Common myeloid progenitor, CD34-positive (primary cell): Measurements from ENCODE around the gene DENND5A.

Source experiments
- CTCF ChIA-PET: fragments of 350-600 bp; sonication (Branson Sonifier 250); formaldehyde crosslinking; loops from one replicate; lab custom pipeline; 2021; ENCODE audit warnings: antibody characterized with exemption; lab: Charles Lee
- POLR2A ChIA-PET: fragments of 350-600 bp; sonication (Branson Sonifier 250); formaldehyde crosslinking; loops from one replicate; lab custom pipeline; 2021; ENCODE audit warnings: antibody characterized with exemption; lab: Charles Lee
- DNase-seq, 3 donors: peaks; one replicate each; pipeline versions ENCODE4 v3.0.0 to v3.0.0-alpha.2; 2013
- H3K27ac ChIP-seq, 2 experiments: 1 replicate in 1 of 2; 2 replicates in 1 of 2; pipeline ENCODE4 v1.7.0; 2013; ENCODE audit warnings: inconsistent platforms in 2 of 2, low read length in 2 of 2, mild to moderate bottlenecking in 2 of 2, low read depth in 1 of 2, moderate library complexity in 1 of 2; ENCODE audit not compliant: severe bottlenecking in 2 of 2, insufficient read depth in 1 of 2, poor library complexity in 1 of 2
- H3K27me3 ChIP-seq, 5 experiments: replicated peaks in 2 of 5; 1 replicate in 3 of 5; 2 replicates in 2 of 5; pipeline versions ENCODE4 v1.6.1 to v1.7.0; 2013; ENCODE audit warnings: low read length in 4 of 5, mild to moderate bottlenecking in 2 of 5, moderate library complexity in 2 of 5, inconsistent platforms in 1 of 5; ENCODE audit not compliant: insufficient read depth in 5 of 5, control insufficient read depth in 4 of 5
- H3K36me3 ChIP-seq, 4 experiments: 1 replicate in 2 of 4; 2 replicates in 2 of 4; pipeline versions ENCODE4 v1.6.1 to v1.7.0; 2013; ENCODE audit warnings: low read length in 3 of 4, control low read depth in 1 of 4, mild to moderate bottlenecking in 1 of 4; ENCODE audit not compliant: control insufficient read depth in 4 of 4, insufficient read depth in 4 of 4
- H3K4me1 ChIP-seq, 4 experiments: 1 replicate in 3 of 4; 2 replicates in 1 of 4; pipeline versions ENCODE4 v1.6.1 to v1.7.1; 2013; ENCODE audit warnings: low read length in 3 of 4, mild to moderate bottlenecking in 3 of 4, control low read depth in 1 of 4, inconsistent platforms in 1 of 4, moderate library complexity in 1 of 4; ENCODE audit not compliant: control insufficient read depth in 4 of 4, insufficient read depth in 4 of 4; ENCODE audit errors: control extremely low read depth in 1 of 4
- H3K4me3 ChIP-seq, 7 experiments: 1 replicate in 4 of 7; 2 replicates in 3 of 7; pipeline versions ENCODE4 v1.5.1 to v1.7.0; 2013; ENCODE audit warnings: mild to moderate bottlenecking in 7 of 7, low read length in 6 of 7, moderate library complexity in 6 of 7, inconsistent platforms in 2 of 7, low read depth in 2 of 7, control low read depth in 1 of 7; ENCODE audit not compliant: insufficient read depth in 4 of 7, control insufficient read depth in 1 of 7; ENCODE audit errors: extremely low read depth in 1 of 7
- H3K9me3 ChIP-seq, 5 experiments: 1 replicate in 4 of 5; 2 replicates in 1 of 5; pipeline versions ENCODE4 v1.6.1 to v1.7.1; 2013; ENCODE audit warnings: low read length in 4 of 5, mild to moderate bottlenecking in 2 of 5, inconsistent platforms in 1 of 5, low read depth in 1 of 5, moderate library complexity in 1 of 5; ENCODE audit not compliant: control insufficient read depth in 4 of 5, insufficient read depth in 2 of 5; ENCODE audit errors: control extremely low read depth in 1 of 5
- WGBS: methylation state at CpG from one replicate; pipeline ENCODE4 v1.1.5; 2013; ENCODE audit not compliant: insufficient coverage; 5-methylcytosine and 5-hydroxymethylcytosine counted together

The DENND5A gene

GRCh38 chr11:9118277-9118676 is 146.9 kb downstream of the DENND5A start:
- H3K27me3 ChIP-seq, result no peaks in the 10 kb centered on the region
- peaks cover 0 to 5% (median 0%) of the 10 kb centered on the region in 5 experiments for H3K9me3 ChIP-seq
- no peak overlapping the region for H3K4me3 ChIP-seq
- H3K27ac ChIP-seq, result no peak overlapping the region
- WGBS, result no CpG with 5 or more reads among the region's 2 CpGs
- peaks cover 0 to 2% (median 0%) of the 10 kb centered on the region in 4 experiments for H3K36me3 ChIP-seq
- H3K4me1 ChIP-seq, result no peaks in the 10 kb centered on the region
- ChIA-PET POLR2A (no interaction called here), CTCF (interaction anchor here (1.3 kb wide), 1 partner anchor 23 kb away, joined by 3 read pairs; no protein-coding TSS in a partner anchor)
- DNase-seq, result peak in 1 of 3 donors; percentile 8

GRCh38 chr11:9112075-9112474 is 153.1 kb downstream of the DENND5A start:
- POLR2A ChIA-PET, result no interaction called here
- Histone ChIP-seq H3K27me3 (no peaks in the 10 kb centered on the region), H3K36me3 (peaks cover 0 to 2% (median 0%) of the 10 kb centered on the region in 4 experiments), H3K9me3 (peaks cover 0 to 19% (median 6%) of the 10 kb centered on the region in 5 experiments), H3K4me1 (no peaks in the 10 kb centered on the region), H3K4me3 (no peak overlapping the region), H3K27ac (no peak overlapping the region)
- WGBS, result 100% methylated on average over 1 of the region's 2 CpGs
- CTCF ChIA-PET, result interaction anchor here (1.7 kb wide), 1 partner anchor 14 kb away, joined by 4 read pairs; no protein-coding TSS in a partner anchor
- no peak for DNase-seq

DNA sequence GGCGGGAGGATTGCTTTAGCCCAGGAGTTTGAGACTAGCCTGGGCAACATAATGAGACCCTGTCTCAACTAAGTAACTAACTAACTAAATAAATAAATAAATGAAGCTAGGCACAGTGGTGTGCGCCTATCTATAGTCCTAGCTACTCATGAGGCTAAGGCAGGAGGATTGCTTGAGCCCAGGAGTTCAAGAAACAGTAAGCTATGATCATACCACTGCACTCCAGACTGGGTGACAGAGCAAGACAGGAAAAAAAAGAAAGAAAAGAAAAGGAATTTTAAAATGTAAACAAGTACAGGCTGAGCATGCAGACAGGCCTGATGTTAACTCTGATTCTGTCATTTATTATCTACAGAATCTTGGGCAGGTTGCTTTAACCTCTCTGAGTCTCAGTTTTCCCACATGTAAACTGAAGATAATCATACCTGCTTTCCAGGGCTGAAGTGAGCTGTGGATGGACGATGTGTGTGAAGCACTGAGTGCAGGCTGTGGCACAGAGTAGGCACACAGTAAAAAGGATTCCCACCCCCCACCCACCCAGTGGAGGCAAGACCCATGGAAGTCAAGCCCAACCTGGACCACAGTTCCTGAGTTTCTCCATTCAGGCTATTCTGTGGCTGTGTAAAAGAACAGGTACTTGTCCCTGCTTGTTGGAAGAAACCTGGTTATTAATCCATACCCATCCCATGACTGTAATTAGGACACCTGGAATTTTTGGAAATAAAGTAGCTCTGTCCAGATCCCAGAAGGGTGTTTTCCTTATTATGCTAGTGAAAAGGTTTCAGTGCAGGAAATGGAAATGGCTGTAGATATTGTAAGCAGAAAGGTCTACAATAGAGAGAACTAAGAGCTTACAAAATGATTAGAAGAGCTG is 155.1 kb downstream of the DENND5A start:
- POLR2A ChIA-PET, result interaction anchor here (0.6 kb wide), 2 partner anchors 12 to 198 kb away, joined by 3 to 5 read pairs; no protein-coding TSS in a partner anchor
- Histone ChIP-seq H3K27me3 (no peaks in the 10 kb centered on the region), H3K4me1 (no peaks in the 10 kb centered on the region), H3K27ac (no peak overlapping the region), H3K36me3 (no peaks in the 10 kb centered on the region), H3K4me3 (no peak overlapping the region), H3K9me3 (peaks cover 0 to 19% (median 6%) of the 10 kb centered on the region in 5 experiments)
- 100% methylated on average over 1 of the region's 3 CpGs for WGBS
- CTCF ChIA-PET, result interaction anchor here (0.9 to 1.9 kb wide), 5 partner anchors 12 to 27 kb away, joined by 4 to 7 read pairs (median 4); no protein-coding TSS in a partner anchor
- no peak for DNase-seq

- no peak for DNase-seq
- peaks cover 0 to 5% (median 2%) of the 10 kb centered on the region in 4 experiments for H3K4me1 ChIP-seq
- POLR2A ChIA-PET, result interaction anchor here (0.5 kb wide), 1 partner anchor 31 kb away, joined by 3 read pairs; no protein-coding TSS in a partner anchor
- CTCF ChIA-PET, result interaction anchor here (0.8 to 1.6 kb wide), 2 partner anchors 9 to 12 kb away, joined by 3 to 5 read pairs; no protein-coding TSS in a partner anchor
- H3K27ac ChIP-seq, result no peak overlapping the region
- no peak overlapping the region for H3K4me3 ChIP-seq
- H3K27me3 ChIP-seq, result no peaks in the 10 kb centered on the region
- 97% methylated on average over 7 of the region's 7 CpGs for WGBS
- H3K36me3 ChIP-seq, result no peaks in the 10 kb centered on the region
- H3K9me3 ChIP-seq, result no peaks in the 10 kb centered on the region
Observed at GRCh38 chr11:9104580-9104979, 160.6 kb downstream of the DENND5A start.

DNA sequence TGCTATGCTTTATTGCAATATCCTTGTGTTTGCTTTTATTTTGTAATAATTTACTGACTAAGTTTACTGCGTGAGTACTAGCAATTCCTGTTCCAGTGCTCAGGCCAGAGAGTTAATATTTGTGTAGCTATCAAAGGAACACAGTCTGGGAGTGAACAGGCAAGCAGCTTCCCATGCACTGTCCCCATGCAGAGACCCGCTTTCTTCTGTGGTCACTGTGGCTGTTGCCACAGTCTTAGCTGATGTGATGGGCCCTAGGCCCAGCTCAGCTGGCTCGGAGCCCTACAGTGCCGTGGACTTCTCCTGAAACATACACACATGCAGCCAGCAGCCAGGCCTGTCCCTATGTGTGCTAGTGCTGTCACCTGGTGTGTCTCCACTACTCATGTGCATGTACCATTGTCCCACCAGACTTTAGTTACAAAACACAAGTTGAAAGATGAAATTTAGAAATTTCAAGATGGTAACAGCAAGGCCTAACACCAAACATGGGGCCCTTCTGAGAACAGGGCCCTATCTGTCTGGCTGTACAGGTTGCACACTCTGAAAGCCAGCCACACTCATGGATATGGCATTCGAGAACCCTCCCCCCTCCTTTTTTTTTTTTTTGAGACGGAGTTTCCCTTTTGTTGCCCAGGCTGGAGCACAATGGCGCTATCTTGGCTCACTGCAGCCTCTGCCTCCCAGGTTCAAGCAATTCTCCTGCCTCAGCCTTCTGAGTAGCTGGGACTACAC is 161.4 kb downstream of the DENND5A start:
- WGBS, result 98% methylated on average over 6 of the region's 7 CpGs
- no peak overlapping the region for H3K4me3 ChIP-seq
- H3K36me3 ChIP-seq, result no peaks in the 10 kb centered on the region
- no peak for DNase-seq
- CTCF ChIA-PET, result interaction anchor here (0.9 to 1.6 kb wide), 3 partner anchors 9 to 91 kb away, joined by 3 to 5 read pairs (median 3); no protein-coding TSS in a partner anchor
- peaks cover 0 to 8% (median 2%) of the 10 kb centered on the region in 4 experiments for H3K4me1 ChIP-seq
- POLR2A ChIA-PET, result no interaction called here
- no peak overlapping the region for H3K27ac ChIP-seq
- no peaks in the 10 kb centered on the region for H3K27me3 ChIP-seq
- no peaks in the 10 kb centered on the region for H3K9me3 ChIP-seq

DNA sequence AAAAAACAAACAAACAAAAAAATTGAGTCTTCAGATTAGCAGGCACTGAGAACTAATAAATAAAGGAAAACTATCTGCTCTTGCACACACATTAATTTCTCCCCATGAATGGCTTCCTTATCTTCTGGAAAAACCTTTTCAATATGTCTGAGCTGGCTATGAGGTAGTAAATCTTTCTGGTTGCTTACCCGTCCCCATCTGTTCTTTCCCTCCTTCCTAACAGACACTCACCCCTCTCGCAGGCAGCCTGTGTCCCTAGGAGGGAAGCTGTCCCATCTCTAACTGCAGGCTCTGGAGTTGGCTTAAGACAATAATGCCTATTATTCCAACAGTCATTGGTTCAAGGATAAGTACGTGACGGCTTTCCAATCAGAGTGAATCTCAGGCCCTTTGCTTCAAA is 165.5 kb downstream of the DENND5A start:
- H3K27me3 ChIP-seq, result no peaks in the 10 kb centered on the region
- no peak overlapping the region for H3K27ac ChIP-seq
- no peaks in the 10 kb centered on the region for H3K36me3 ChIP-seq
- H3K4me1 ChIP-seq, result peaks cover 0 to 8% (median 2%) of the 10 kb centered on the region in 4 experiments
- H3K9me3 ChIP-seq, result no peaks in the 10 kb centered on the region
- ChIA-PET CTCF (interaction anchor here (1.4 kb wide), 1 partner anchor 38 kb away, joined by 4 read pairs; no protein-coding TSS in a partner anchor), POLR2A (no interaction called here)
- peak in 2 of 3 donors; percentile 24 to 64 for DNase-seq
- H3K4me3 ChIP-seq, result no peak overlapping the region
- 17% methylated on average over 1 of the region's 4 CpGs for WGBS
